H54 (cell line): ENCODE results near the gene PTPN21.

Experiments used
- DNase-seq: peaks from one replicate; pipeline ENCODE4 v3.0.0; 2011; ENCODE audit warnings: low spot score, mixed read lengths; ENCODE audit not compliant: insufficient read length
- FAIRE-seq: peaks from 3 replicates; lab custom pipeline; 2011; peaks lifted over from hg19 to GRCh38; lab: Jason Lieb, UNC
- POLR2A ChIP-seq: IDR thresholded peaks from 2 replicates; pipeline ENCODE4 v1.6.1; 2011; ENCODE audit warnings: low read depth, mild to moderate bottlenecking, low read length

PTPN21 gene

DNA sequence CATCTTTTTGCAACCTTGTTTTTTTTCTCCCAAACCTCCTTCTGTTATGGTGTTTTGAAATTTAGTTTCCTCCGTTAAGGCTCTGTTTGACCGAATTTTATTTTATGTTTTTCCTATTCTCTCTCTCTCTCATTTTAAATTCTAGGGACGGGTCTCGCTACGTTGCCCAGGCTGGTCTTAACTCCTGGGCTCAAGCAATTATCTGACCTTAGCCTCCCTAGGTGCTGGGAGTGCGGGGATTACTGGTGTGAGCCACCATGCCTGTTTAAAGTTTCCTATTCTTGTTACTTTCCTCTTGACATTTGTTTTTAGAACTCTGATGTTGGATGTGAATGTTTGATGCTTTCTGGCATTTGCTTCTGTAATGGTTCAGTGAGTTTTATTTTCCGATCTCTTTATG lies 9.0 kb upstream of the PTPN21 start:
- no peak for TF ChIP-seq POLR2A
- DNase-seq (no peak), FAIRE-seq (no peak)

GRCh38 chr14:88562831-88563686 lies 8.3 kb upstream of the PTPN21 start, which contains the start of gene ZC3H14:
TSS of gene ZC3H14 (plus strand) at chr14:88563037. CDS start at chr14:88563134, 97 bp downstream.
- FAIRE-seq (peak; percentile 45), DNase-seq (peak; percentile 75)
- peak; percentile 68 for TF ChIP-seq POLR2A

DNA sequence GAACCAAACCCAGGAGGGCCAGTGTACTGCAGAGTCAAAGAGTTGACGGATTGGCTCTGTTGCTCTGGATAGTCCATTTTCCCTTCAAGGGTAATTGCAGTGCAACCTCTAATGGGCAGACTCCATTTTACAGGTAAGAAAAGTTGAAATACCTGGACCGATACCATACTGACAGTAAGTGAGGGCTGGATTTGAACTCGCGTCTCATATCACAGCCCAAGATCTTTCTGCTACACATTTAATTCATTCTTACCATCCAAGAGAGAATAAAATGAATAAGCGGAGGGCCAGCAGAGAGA lies 7.7 kb upstream of the PTPN21 start:
- no peak for DNase-seq
- no peak for TF ChIP-seq POLR2A
- no peak for FAIRE-seq

DNA sequence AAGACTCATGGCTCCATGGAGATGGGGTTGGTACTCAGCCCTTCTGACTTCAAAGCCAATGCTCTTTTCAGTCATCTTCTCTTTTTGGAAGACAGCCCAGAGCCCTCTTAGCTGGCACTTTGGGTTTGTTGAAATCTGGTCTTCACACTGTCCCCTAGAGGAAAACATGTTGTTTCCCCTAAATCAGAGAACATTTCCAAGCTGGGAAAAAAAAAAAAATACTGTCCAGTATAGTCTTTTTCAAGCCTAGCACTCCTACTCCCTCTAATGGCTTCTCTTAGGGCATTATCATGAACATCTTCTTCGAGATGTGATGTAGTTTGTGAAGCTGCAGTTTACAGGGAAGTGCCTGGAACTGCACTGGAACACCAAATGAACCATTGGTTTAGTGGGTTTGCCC lies 5.0 kb upstream of the PTPN21 start:
- FAIRE-seq: no peak
- no peak for TF ChIP-seq POLR2A
- DNase-seq: no peak

- no peak for DNase-seq
- TF ChIP-seq POLR2A: no peak
- no peak for FAIRE-seq
Observed at GRCh38 chr14:88556581-88556980, 1.8 kb upstream of the PTPN21 start.

DNA sequence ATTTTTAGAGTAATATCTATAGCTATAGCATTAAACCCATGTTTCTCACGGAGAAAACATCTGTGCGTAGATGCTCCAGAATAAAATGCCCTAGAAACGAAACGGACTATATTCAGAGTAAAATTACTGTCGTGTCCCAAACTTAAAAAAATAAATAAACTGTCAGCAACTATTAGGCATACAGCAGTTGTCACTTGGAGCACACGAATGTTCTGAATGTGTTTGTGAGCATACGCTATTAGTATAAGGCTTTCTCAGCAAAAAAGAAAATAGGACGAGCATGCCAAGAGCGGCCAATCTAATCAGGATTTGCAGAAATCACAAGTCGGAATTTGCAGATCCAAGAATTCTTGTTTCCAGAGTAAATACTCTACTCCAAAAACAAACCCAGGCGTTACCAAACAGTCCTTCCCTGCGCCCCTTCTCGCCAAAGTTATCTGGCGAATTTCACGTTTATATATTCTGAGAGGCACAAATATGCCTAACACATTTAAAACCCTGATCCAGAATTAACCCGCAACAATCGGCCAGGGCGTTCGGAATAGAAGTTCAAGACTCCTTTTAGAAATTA lies 836 bp downstream of the PTPN21 start:
- DNase-seq: no peak
- TF ChIP-seq POLR2A: no peak
- no peak for FAIRE-seq

DNA sequence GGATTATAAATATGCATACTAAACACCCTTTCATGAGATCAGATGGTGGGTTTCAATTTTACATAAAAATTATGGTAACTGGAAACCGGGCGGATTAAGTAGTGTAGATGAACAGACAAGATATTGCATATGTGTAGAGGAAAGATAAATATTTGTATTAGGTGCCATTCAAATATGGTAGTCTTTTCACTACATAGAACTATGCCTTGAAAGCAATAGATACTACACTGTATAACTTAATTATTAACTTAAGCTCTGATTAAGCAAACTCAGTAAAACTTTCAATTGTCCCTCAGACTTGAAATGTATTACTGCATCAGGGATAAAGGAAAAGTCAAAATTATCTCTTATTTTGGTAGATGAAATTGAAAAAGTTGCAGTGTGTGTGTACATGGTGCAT lies 1.9 kb downstream of the PTPN21 start:
- TF ChIP-seq POLR2A: no peak
- no peak for FAIRE-seq
- no peak for DNase-seq

DNA sequence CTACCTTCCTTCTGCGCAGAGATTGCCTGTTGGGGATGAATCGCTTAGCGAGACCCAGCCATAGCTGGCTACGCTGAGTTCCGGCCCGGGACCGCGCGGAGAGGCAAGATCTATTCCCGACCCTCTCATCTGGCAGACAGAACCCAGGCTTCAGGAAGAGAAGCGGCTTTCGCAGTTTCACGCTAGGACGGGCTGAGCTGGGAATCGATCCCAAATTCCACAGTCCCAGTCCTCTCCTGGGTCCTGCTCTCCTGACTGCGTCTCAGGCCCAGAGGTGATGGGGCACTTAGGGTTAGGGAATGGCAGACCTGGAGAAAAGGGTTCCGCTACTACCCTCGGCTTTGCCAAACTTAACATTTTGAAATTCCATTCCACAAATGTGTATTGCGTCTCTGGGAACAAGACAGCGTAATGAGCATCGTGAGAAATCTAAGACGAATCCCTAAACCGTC lies 2.8 kb downstream of the PTPN21 start:
- DNase-seq (no peak), FAIRE-seq (no peak)

GRCh38 chr14:88551094-88551870 lies 3.5 kb downstream of the PTPN21 start:
- FAIRE-seq (no peak), DNase-seq (no peak)

More for the DNA sequence above, 2.8 kb downstream of the PTPN21 start:
- no peak for TF ChIP-seq POLR2A

DNA sequence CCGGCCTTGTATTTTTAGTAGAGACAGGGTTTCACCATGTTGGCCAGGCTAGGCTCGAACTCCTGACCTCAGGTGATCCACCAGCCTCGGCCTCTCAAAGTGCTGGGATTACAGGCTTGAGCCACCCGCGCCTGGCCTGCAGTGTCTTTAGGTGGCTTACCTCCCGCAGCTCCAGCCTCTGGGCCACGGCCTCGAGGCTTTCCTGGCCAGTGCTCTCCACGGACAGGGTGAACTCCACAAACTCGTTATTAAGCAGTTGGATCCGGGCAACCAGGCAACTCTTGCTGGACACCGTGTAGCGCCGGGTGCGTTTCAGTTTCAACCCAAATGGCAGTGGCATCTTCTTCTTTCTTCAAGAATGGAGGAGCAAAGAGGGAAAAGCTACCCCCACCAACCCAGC lies 4.7 kb downstream of the PTPN21 start:
- no peak for TF ChIP-seq POLR2A
- FAIRE-seq (no peak), DNase-seq (no peak)

More at GRCh38 chr14:88551094-88551870, 3.5 kb downstream of the PTPN21 start:
- TF ChIP-seq POLR2A: no peak

- no peak for DNase-seq
- TF ChIP-seq POLR2A: no peak
- FAIRE-seq: no peak
Observed at GRCh38 chr14:88547386-88547780, 7.4 kb downstream of the PTPN21 start.

GRCh38 chr14:88546621-88547385 lies 8.0 kb downstream of the PTPN21 start:
- DNase-seq (no peak), FAIRE-seq (no peak)
- TF ChIP-seq POLR2A: no peak

- no peak for FAIRE-seq
- no peak for DNase-seq
- no peak for TF ChIP-seq POLR2A
Observed at GRCh38 chr14:88545256-88545655, 9.6 kb downstream of the PTPN21 start.
